ENCODE results near the gene PRPSAP1.
A peak's percentile ranks its signal among the peaks of the same experiment; 100 is the strongest.

Gene PRPSAP1

GRCh38 chr17:76353599-76354316, at the start of gene PRPSAP1:
Gene PRPSAP1, minus strand, starts transcription at chr17:76353916. Its CDS starts 213 bp downstream, at chr17:76353703.
- H3K4me3 Mint-ChIP-seq: peak within 1 kb of the TSS; percentile 95
- H3K9me3 Mint-ChIP-seq: no peaks in the 10 kb centered on the region
- peaks cover 24% of the 10 kb centered on the region for H3K4me1 Mint-ChIP-seq (ENCODE audit: low read depth)
- no peaks in the 10 kb centered on the region for H3K27me3 Mint-ChIP-seq
- peaks cover 5% of the 10 kb centered on the region for H3K36me3 Mint-ChIP-seq (ENCODE audit: low read depth)
- peak within 1 kb of the TSS; percentile 100 for H3K27ac Mint-ChIP-seq

GRCh38 chr17:76402711-76403110, 49.0 kb upstream of the PRPSAP1 start:
- Mint-ChIP-seq H3K27ac (no peak overlapping the region), H3K36me3 (ENCODE audit: low read depth) (peaks cover 66% of the 10 kb centered on the region), H3K4me1 (ENCODE audit: low read depth) (peaks cover 10% of the 10 kb centered on the region), H3K9me3 (no peaks in the 10 kb centered on the region), H3K27me3 (no peaks in the 10 kb centered on the region), H3K4me3 (no peak overlapping the region)

- Mint-ChIP-seq H3K4me3 (no peak overlapping the region), H3K27ac (no peak overlapping the region), H3K27me3 (no peaks in the 10 kb centered on the region), H3K4me1 (ENCODE audit: low read depth) (no peaks in the 10 kb centered on the region), H3K9me3 (no peaks in the 10 kb centered on the region), H3K36me3 (ENCODE audit: low read depth) (peaks cover 56% of the 10 kb centered on the region)
These were observed 45.8 kb upstream of the PRPSAP1 start for GRCh38 chr17:76399175-76400172.

GRCh38 chr17:76398523-76399174, 44.9 kb upstream of the PRPSAP1 start:
- Mint-ChIP-seq H3K4me3 (no peak overlapping the region), H3K27ac (no peak overlapping the region), H3K27me3 (no peaks in the 10 kb centered on the region), H3K36me3 (ENCODE audit: low read depth) (peaks cover 56% of the 10 kb centered on the region), H3K9me3 (no peaks in the 10 kb centered on the region), H3K4me1 (ENCODE audit: low read depth) (no peaks in the 10 kb centered on the region)

GRCh38 chr17:76397687-76398522, 44.2 kb upstream of the PRPSAP1 start:
- Mint-ChIP-seq H3K9me3 (no peaks in the 10 kb centered on the region), H3K4me3 (no peak overlapping the region), H3K27me3 (no peaks in the 10 kb centered on the region)

GRCh38 chr17:76397184-76397583, 43.5 kb upstream of the PRPSAP1 start:
- Mint-ChIP-seq H3K4me1 (ENCODE audit: low read depth) (no peaks in the 10 kb centered on the region), H3K4me3 (no peak overlapping the region), H3K9me3 (no peaks in the 10 kb centered on the region), H3K27ac (no peak overlapping the region), H3K36me3 (ENCODE audit: low read depth) (peaks cover 46% of the 10 kb centered on the region), H3K27me3 (no peaks in the 10 kb centered on the region)

More at GRCh38 chr17:76397687-76398522, 44.2 kb upstream of the PRPSAP1 start:
- Mint-ChIP-seq H3K36me3 (ENCODE audit: low read depth) (peaks cover 53% of the 10 kb centered on the region), H3K4me1 (ENCODE audit: low read depth) (no peaks in the 10 kb centered on the region), H3K27ac (no peak overlapping the region)

GRCh38 chr17:76395980-76396379, 42.3 kb upstream of the PRPSAP1 start:
- no peaks in the 10 kb centered on the region for H3K9me3 Mint-ChIP-seq
- no peak overlapping the region for H3K27ac Mint-ChIP-seq
- no peaks in the 10 kb centered on the region for H3K4me1 Mint-ChIP-seq (ENCODE audit: low read depth)
- H3K36me3 Mint-ChIP-seq (ENCODE audit: low read depth): peaks cover 36% of the 10 kb centered on the region
- H3K27me3 Mint-ChIP-seq: no peaks in the 10 kb centered on the region
- H3K4me3 Mint-ChIP-seq: no peak overlapping the region

GRCh38 chr17:76394166-76394565, 40.5 kb upstream of the PRPSAP1 start:
- Mint-ChIP-seq H3K9me3 (no peaks in the 10 kb centered on the region), H3K4me3 (no peak overlapping the region), H3K27me3 (no peaks in the 10 kb centered on the region), H3K4me1 (ENCODE audit: low read depth) (no peaks in the 10 kb centered on the region), H3K36me3 (ENCODE audit: low read depth) (peaks cover 26% of the 10 kb centered on the region), H3K27ac (no peak overlapping the region)

- Mint-ChIP-seq H3K27me3 (no peaks in the 10 kb centered on the region), H3K36me3 (ENCODE audit: low read depth) (peaks cover 15% of the 10 kb centered on the region), H3K27ac (no peak overlapping the region), H3K4me3 (no peak overlapping the region), H3K9me3 (no peaks in the 10 kb centered on the region), H3K4me1 (ENCODE audit: low read depth) (peaks cover 6% of the 10 kb centered on the region)
These were observed 37.5 kb upstream of the PRPSAP1 start for GRCh38 chr17:76391200-76391715.

GRCh38 chr17:76390003-76390421, 36.3 kb upstream of the PRPSAP1 start:
- Mint-ChIP-seq H3K4me3 (no peak overlapping the region), H3K27ac (no peak overlapping the region), H3K4me1 (ENCODE audit: low read depth) (peaks cover 11% of the 10 kb centered on the region), H3K9me3 (no peaks in the 10 kb centered on the region), H3K27me3 (no peaks in the 10 kb centered on the region), H3K36me3 (ENCODE audit: low read depth) (peaks cover 15% of the 10 kb centered on the region)

- peaks cover 11% of the 10 kb centered on the region for H3K4me1 Mint-ChIP-seq (ENCODE audit: low read depth)
- H3K27me3 Mint-ChIP-seq: no peaks in the 10 kb centered on the region
- no peaks in the 10 kb centered on the region for H3K9me3 Mint-ChIP-seq
- H3K27ac Mint-ChIP-seq: no peak overlapping the region
- H3K36me3 Mint-ChIP-seq (ENCODE audit: low read depth): peaks cover 13% of the 10 kb centered on the region
- no peak overlapping the region for H3K4me3 Mint-ChIP-seq
These were observed 35.5 kb upstream of the PRPSAP1 start for GRCh38 chr17:76388966-76389888.

- Mint-ChIP-seq H3K27me3 (no peaks in the 10 kb centered on the region), H3K27ac (no peak overlapping the region), H3K4me1 (ENCODE audit: low read depth) (peaks cover 19% of the 10 kb centered on the region), H3K4me3 (no peak overlapping the region), H3K36me3 (ENCODE audit: low read depth) (peaks cover 4% of the 10 kb centered on the region), H3K9me3 (no peaks in the 10 kb centered on the region)
These were observed 33.5 kb upstream of the PRPSAP1 start for GRCh38 chr17:76386966-76387765.

All from stimulated activated naive CD8-positive, alpha-beta T cell treated with anti-CD3 and anti-CD28 coated beads, Interleukin-15, Interleukin-2, amounts not matched to agents 100 ng/mL and 50 ng/mL, for 24 hours (primary cell).